ENCODE measurements around the gene TMEM184A. TPM values are rescaled to one million over a fixed set of nuclear protein-coding genes. Genes with fewer than 3 reads are reported as not detected.

Gene TMEM184A
- total RNA-seq, 1 donor from 2014 or later: 0.27 TPM

GRCh38 chr7:1546274-1546908 is 9.6 kb downstream of the TMEM184A start:
- Mint-ChIP-seq H3K36me3 (ENCODE audit: unreplicated experiment) (peaks cover 10% of the 10 kb centered on the region), H3K9me3 (ENCODE audit: unreplicated experiment) (no peaks in the 10 kb centered on the region), H3K4me1 (ENCODE audit: unreplicated experiment) (no peaks in the 10 kb centered on the region), H3K27ac (ENCODE audit: unreplicated experiment) (no peak overlapping the region), H3K27me3 (ENCODE audit: unreplicated experiment) (no peaks in the 10 kb centered on the region), H3K4me3 (ENCODE audit: unreplicated experiment) (no peak overlapping the region)
- DNase-seq (ENCODE audit: extremely low spot score, unreplicated experiment): no peak
- no peak for TF ChIP-seq CTCF (IDR thresholded peaks at IDR 0.05)

GRCh38 chr7:1545417-1546246 is 10.4 kb downstream of the TMEM184A start:
- no peak overlapping the region for H3K27ac Mint-ChIP-seq (ENCODE audit: unreplicated experiment)
- no peak for DNase-seq (ENCODE audit: extremely low spot score, unreplicated experiment)
- no peaks in the 10 kb centered on the region for H3K4me1 Mint-ChIP-seq (ENCODE audit: unreplicated experiment)
- no peaks in the 10 kb centered on the region for H3K9me3 Mint-ChIP-seq (ENCODE audit: unreplicated experiment)
- peaks cover 10% of the 10 kb centered on the region for H3K36me3 Mint-ChIP-seq (ENCODE audit: unreplicated experiment)
- no peak for TF ChIP-seq CTCF (IDR thresholded peaks at IDR 0.05)
- no peak overlapping the region for H3K4me3 Mint-ChIP-seq (ENCODE audit: unreplicated experiment)
- H3K27me3 Mint-ChIP-seq (ENCODE audit: unreplicated experiment): no peaks in the 10 kb centered on the region

- H3K9me3 Mint-ChIP-seq (ENCODE audit: unreplicated experiment): no peaks in the 10 kb centered on the region
These were observed 11.0 kb downstream of the TMEM184A start for GRCh38 chr7:1544896-1545416.

GRCh38 chr7:1544178-1544895 is 11.7 kb downstream of the TMEM184A start:
- Mint-ChIP-seq H3K36me3 (ENCODE audit: unreplicated experiment) (peaks cover 12% of the 10 kb centered on the region), H3K27me3 (ENCODE audit: unreplicated experiment) (no peaks in the 10 kb centered on the region), H3K9me3 (ENCODE audit: unreplicated experiment) (no peaks in the 10 kb centered on the region), H3K27ac (ENCODE audit: unreplicated experiment) (no peak overlapping the region), H3K4me1 (ENCODE audit: unreplicated experiment) (no peaks in the 10 kb centered on the region), H3K4me3 (ENCODE audit: unreplicated experiment) (no peak overlapping the region)
- no peak for DNase-seq (ENCODE audit: extremely low spot score, unreplicated experiment)
- no peak for TF ChIP-seq CTCF (IDR thresholded peaks at IDR 0.05)

More at GRCh38 chr7:1544896-1545416, 11.0 kb downstream of the TMEM184A start:
- peaks cover 12% of the 10 kb centered on the region for H3K36me3 Mint-ChIP-seq (ENCODE audit: unreplicated experiment)
- no peak for DNase-seq (ENCODE audit: extremely low spot score, unreplicated experiment)
- no peaks in the 10 kb centered on the region for H3K27me3 Mint-ChIP-seq (ENCODE audit: unreplicated experiment)
- H3K4me1 Mint-ChIP-seq (ENCODE audit: unreplicated experiment): no peaks in the 10 kb centered on the region
- TF ChIP-seq CTCF (IDR thresholded peaks at IDR 0.05): no peak
- no peak overlapping the region for H3K4me3 Mint-ChIP-seq (ENCODE audit: unreplicated experiment)
- no peak overlapping the region for H3K27ac Mint-ChIP-seq (ENCODE audit: unreplicated experiment)

All from osteocyte (in vitro differentiated cells).